GM21367 (cell line): Measurements from ENCODE around the gene PHLPP1.

Experiments used
- ATAC-seq: cut with Tn5 transposase; IDR thresholded peaks from one replicate; pipeline ENCODE4 v1.9.1; 2021; ENCODE audit not compliant: unreplicated experiment

Gene PHLPP1

GRCh38 chr18:62975785-62976184 lies 260.4 kb downstream of the PHLPP1 start:
- ATAC-seq = no peak

GRCh38 chr18:62976227-62976626 lies 260.9 kb downstream of the PHLPP1 start:
- ATAC-seq = no peak

GRCh38 chr18:62977512-62977911 lies 262.2 kb downstream of the PHLPP1 start:
- no peak for ATAC-seq

- no peak for ATAC-seq
These were observed 263.1 kb downstream of the PHLPP1 start for GRCh38 chr18:62978251-62979049.

GRCh38 chr18:62979176-62979575 lies 263.8 kb downstream of the PHLPP1 start:
- no peak for ATAC-seq

GRCh38 chr18:62979900-62980299 lies 264.6 kb downstream of the PHLPP1 start:
- no peak for ATAC-seq

- no peak for ATAC-seq
These were observed 266.2 kb downstream of the PHLPP1 start for GRCh38 chr18:62981566-62981965.

- no peak for ATAC-seq
These were observed 267.4 kb downstream of the PHLPP1 start for GRCh38 chr18:62982600-62983251.

GRCh38 chr18:62984656-62985315 lies 269.4 kb downstream of the PHLPP1 start:
- no peak for ATAC-seq

- ATAC-seq = no peak
These were observed 271.1 kb downstream of the PHLPP1 start for GRCh38 chr18:62986490-62986889.

- no peak for ATAC-seq
These were observed 271.9 kb downstream of the PHLPP1 start for GRCh38 chr18:62987055-62987830.

- ATAC-seq = no peak
These were observed 272.5 kb downstream of the PHLPP1 start for GRCh38 chr18:62987859-62988258.

GRCh38 chr18:62988471-62988870 lies 273.1 kb downstream of the PHLPP1 start:
- ATAC-seq = no peak

- no peak for ATAC-seq
These were observed 273.9 kb downstream of the PHLPP1 start for GRCh38 chr18:62989195-62989594.

GRCh38 chr18:62990653-62991052 lies 275.3 kb downstream of the PHLPP1 start:
- no peak for ATAC-seq

- ATAC-seq = no peak
These were observed 276.0 kb downstream of the PHLPP1 start for GRCh38 chr18:62991389-62991788.

- ATAC-seq = no peak
These were observed 276.6 kb downstream of the PHLPP1 start for GRCh38 chr18:62991959-62992358.

GRCh38 chr18:62992877-62993365 lies 277.6 kb downstream of the PHLPP1 start:
- no peak for ATAC-seq

- no peak for ATAC-seq
These were observed 281.2 kb downstream of the PHLPP1 start for GRCh38 chr18:62996566-62996965.

- no peak for ATAC-seq
These were observed 281.7 kb downstream of the PHLPP1 start for GRCh38 chr18:62997076-62997475.

GRCh38 chr18:62998443-62998842 lies 283.1 kb downstream of the PHLPP1 start:
- no peak for ATAC-seq
